Right lobe of liver (tissue), 4 donors: ENCODE data around the gene LRTM2.

Experiments
- CTCF ChIP-seq, 4 donors: fragments of 200-600 bp in 3 of 4; fragments of 450-650 bp in 1 of 4; IDR thresholded peaks; one replicate each; pipeline versions ENCODE4 v1.5.1 to v1.8.0; 2016 to 2022; ENCODE audit warnings: antibody characterized with exemption in 4 of 4, mild to moderate bottlenecking in 2 of 4
- POLR2A ChIP-seq: fragments of 450-650 bp; IDR thresholded peaks from one replicate; pipeline ENCODE4 v1.6.1; 2017; ENCODE audit warnings: antibody characterized with exemption, mild to moderate bottlenecking
- donor health status: DM: no; HTN: no; CAD: no.
- donor health status: DM: no; HTN: no; CAD: no.
- donor health status: DM: no; HTN: yes; CAD: no.

GRCh38 chr12:1869145-1869544, 48.8 kb downstream of the LRTM2 start:
- no peak for TF ChIP-seq CTCF (IDR thresholded peaks at IDR 0.05)
- TF ChIP-seq POLR2A = no peak
